Glutamatergic neuron (in vitro differentiated cells): ENCODE data around the gene ITCH. TPM values are rescaled to one million over a fixed set of nuclear protein-coding genes. Genes with fewer than 3 reads are reported as not detected.

Experiments used
- DNase-seq: peaks from one replicate; pipeline ENCODE4 v3.0.0; 2022
- H3K27ac Mint-ChIP-seq: one replicate; pipeline ENCODE4 v1.8.0; 2020; ENCODE audit warnings: mild to moderate bottlenecking, mixed read lengths, inconsistent platforms; ENCODE audit not compliant: unreplicated experiment
- H3K27me3 Mint-ChIP-seq: one replicate; pipeline ENCODE4 v1.8.0; 2020; ENCODE audit warnings: mild to moderate bottlenecking, moderate library complexity, mixed read lengths, inconsistent platforms; ENCODE audit not compliant: unreplicated experiment
- H3K36me3 Mint-ChIP-seq: one replicate; pipeline ENCODE4 v1.8.0; 2020; ENCODE audit warnings: mild to moderate bottlenecking, mixed read lengths, inconsistent platforms; ENCODE audit not compliant: unreplicated experiment
- H3K4me1 Mint-ChIP-seq: one replicate; pipeline ENCODE4 v1.8.0; 2020; ENCODE audit warnings: mild to moderate bottlenecking, low read depth, mixed read lengths, inconsistent platforms; ENCODE audit not compliant: unreplicated experiment
- H3K4me3 Mint-ChIP-seq: one replicate; pipeline ENCODE4 v1.8.0; 2020; ENCODE audit warnings: mild to moderate bottlenecking, mixed read lengths, inconsistent platforms; ENCODE audit not compliant: unreplicated experiment
- H3K9me3 Mint-ChIP-seq: one replicate; pipeline ENCODE4 v1.8.0; 2020; ENCODE audit warnings: mild to moderate bottlenecking, moderate library complexity, mixed read lengths, inconsistent platforms; ENCODE audit not compliant: unreplicated experiment
- microRNA-seq: library from miRNA; unstranded; fragments of <30 nt; microRNA quantifications from one replicate; pipeline ENCODE4, GENCODE V29; 2020; ENCODE audit not compliant: unreplicated experiment
- total RNA-seq: library from RNA; stranded (reverse); fragmentation: NEBNext Ultra II Directional; extraction: Animal tissue kit (Norgen Biotek cat#: 25700); gene quantifications from one replicate; pipeline ENCODE4 v1.2.1, GENCODE V29; 2021; ENCODE audit not compliant: unreplicated experiment
- TF ChIP-seq, protein P1 (sequence below): fragments of 200-600 bp; sonication (generic); IDR thresholded peaks from one replicate; pipeline ENCODE4 v1.5.0; 2021; ENCODE audit not compliant: partially characterized antibody, unreplicated experiment

The ITCH gene
- total RNA-seq, 1 donor from 2014 or later = 59.4 TPM

DNA sequence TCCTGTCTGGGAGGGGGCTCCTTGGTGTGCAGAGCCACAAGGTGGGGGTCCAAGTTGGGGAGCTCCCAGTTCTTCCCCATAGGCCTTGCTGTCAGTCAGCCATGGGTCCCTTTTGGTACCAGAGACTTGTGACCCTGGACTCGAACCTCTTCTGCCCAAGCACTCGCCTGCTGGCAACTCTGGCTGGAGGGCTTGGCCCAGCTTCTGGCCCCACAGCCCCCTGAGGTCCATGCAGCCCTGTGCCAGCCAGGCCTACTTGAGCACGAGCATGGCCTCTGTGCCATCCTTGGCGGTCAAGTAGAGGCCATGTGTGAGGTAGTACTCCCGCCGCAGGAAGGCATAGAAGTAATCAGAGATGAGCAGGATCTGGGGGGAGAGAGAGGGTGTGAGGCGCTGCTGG lies 197.5 kb downstream of the ITCH start:
- Mint-ChIP-seq H3K4me3 (no peak overlapping the region), H3K27me3 (peaks cover 11% of the 10 kb centered on the region), H3K4me1 (peaks cover 4% of the 10 kb centered on the region), H3K27ac (no peak overlapping the region), H3K9me3 (peaks cover 13% of the 10 kb centered on the region), H3K36me3 (no peaks in the 10 kb centered on the region)
- TF ChIP-seq, protein P1, sequence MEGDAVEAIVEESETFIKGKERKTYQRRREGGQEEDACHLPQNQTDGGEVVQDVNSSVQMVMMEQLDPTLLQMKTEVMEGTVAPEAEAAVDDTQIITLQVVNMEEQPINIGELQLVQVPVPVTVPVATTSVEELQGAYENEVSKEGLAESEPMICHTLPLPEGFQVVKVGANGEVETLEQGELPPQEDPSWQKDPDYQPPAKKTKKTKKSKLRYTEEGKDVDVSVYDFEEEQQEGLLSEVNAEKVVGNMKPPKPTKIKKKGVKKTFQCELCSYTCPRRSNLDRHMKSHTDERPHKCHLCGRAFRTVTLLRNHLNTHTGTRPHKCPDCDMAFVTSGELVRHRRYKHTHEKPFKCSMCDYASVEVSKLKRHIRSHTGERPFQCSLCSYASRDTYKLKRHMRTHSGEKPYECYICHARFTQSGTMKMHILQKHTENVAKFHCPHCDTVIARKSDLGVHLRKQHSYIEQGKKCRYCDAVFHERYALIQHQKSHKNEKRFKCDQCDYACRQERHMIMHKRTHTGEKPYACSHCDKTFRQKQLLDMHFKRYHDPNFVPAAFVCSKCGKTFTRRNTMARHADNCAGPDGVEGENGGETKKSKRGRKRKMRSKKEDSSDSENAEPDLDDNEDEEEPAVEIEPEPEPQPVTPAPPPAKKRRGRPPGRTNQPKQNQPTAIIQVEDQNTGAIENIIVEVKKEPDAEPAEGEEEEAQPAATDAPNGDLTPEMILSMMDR = no peak
- DNase-seq = no peak

Small RNA genes within 50 kb of the gene (microRNA-seq; reads per million reads assigned to microRNA genes)
- not detected for gene MIR644A

Other genes starting within 250 kb of the ITCH start
- gene ASIP, start 121.8 kb upstream of the ITCH start, total RNA-seq = not detected
- gene AHCY, start 59.9 kb upstream of the ITCH start, total RNA-seq = 97.9 TPM
- 185 TPM for gene DYNLRB1, start 153.1 kb downstream of the ITCH start, total RNA-seq
- 143 TPM for gene MAP1LC3A, start 195.4 kb downstream of the ITCH start, total RNA-seq